HCT116 (cell line): ENCODE measurements around the gene FOXL2NB. TPM values are rescaled to one million over a fixed set of nuclear protein-coding genes. Genes with fewer than 3 reads are reported as not detected.

ENCODE experiments used
- ATAC-seq: fragments of 200-7000 bp; cut with Tn5 transposase; 2 replicates; pipeline ENCODE4 v1.9.1; 2020; ENCODE audit warnings: mild to moderate bottlenecking, moderate library complexity
- BruUV-seq: library from RNA; stranded (reverse); fragments of 400-500 nt; replicated peaks from 2 replicates; lab custom pipeline; 2021; lab: Mats Ljungman, UMichigan
- CTCF ChIA-PET: fragments of 300-600 bp; sonication (Branson Sonifier 250); formaldehyde crosslinking; loops from one replicate; lab custom pipeline; 2021; ENCODE audit warnings: antibody characterized with exemption; lab: Charles Lee
- POLR2A ChIA-PET: fragments of 300-600, 350-600 bp; sonication (Branson Sonifier 250); formaldehyde crosslinking; loops from one replicate; lab custom pipeline; 2021; ENCODE audit warnings: antibody characterized with exemption; lab: Charles Lee
- RAD21 ChIA-PET, 2 experiments: fragments of 300-600 bp; sonication (Branson Sonifier 250); formaldehyde crosslinking; loops; one replicate each; lab custom pipeline; 2023; ENCODE audit warnings: low total read pairs in 2 of 2; ENCODE audit not compliant: uncharacterized antibody in 2 of 2, unreplicated experiment in 2 of 2, low non-redundant PET in 1 of 2; lab: Charles Lee
- DNase-seq: peaks from one replicate; pipeline ENCODE4 v3.0.0-alpha.2; 2010; ENCODE audit warnings: low read depth, low spot score
- H2AFZ ChIP-seq: fragments of 200-600 bp; shearing (Covaris generic), sonication (generic); 2 replicates; pipeline ENCODE4 v1.6.1; 2017; ENCODE audit warnings: low read depth, mixed run types, mixed read lengths, antibody characterized with exemption, low read length; ENCODE audit not compliant: poor library complexity, severe bottlenecking
- H3K27ac ChIP-seq: 2 replicates; pipeline ENCODE4 v1.5.1; 2012; ENCODE audit warnings: low read depth, low read length
- H3K27me3 ChIP-seq: fragments of 200-600 bp; sonication (generic); 2 replicates; pipeline ENCODE4 v1.6.1; 2016; ENCODE audit warnings: mixed run types, low read length, mixed read lengths; ENCODE audit not compliant: insufficient read depth
- H3K36me3 ChIP-seq, 2 experiments: fragments of 200-500 bp in 1 of 2; fragments of 200-600 bp in 1 of 2; sonication (Bioruptor generic) in 1 of 2; sonication (generic) in 1 of 2; 2 replicates each; pipeline versions ENCODE4 v1.5.1 to v1.6.1; 2014 to 2016; ENCODE audit warnings: low read length in 2 of 2, inconsistent platforms in 1 of 2, mixed read lengths in 1 of 2, mixed run types in 1 of 2; ENCODE audit not compliant: insufficient read depth in 2 of 2, control insufficient read depth in 1 of 2
- H3K4me1 ChIP-seq, 2 experiments: fragments of 200-600 bp in 1 of 2; sonication (generic) in 1 of 2; 2 replicates each; pipeline versions ENCODE4 v1.5.1 to v1.6.1; 2012 to 2017; ENCODE audit warnings: low read length in 2 of 2, inconsistent platforms in 1 of 2, mild to moderate bottlenecking in 1 of 2, mixed read lengths in 1 of 2, mixed run types in 1 of 2, moderate library complexity in 1 of 2; ENCODE audit not compliant: insufficient read depth in 2 of 2, control insufficient read depth in 1 of 2
- H3K4me2 ChIP-seq: fragments of 200-600 bp; sonication (generic); 2 replicates; pipeline ENCODE4 v1.6.1; 2017; ENCODE audit warnings: mixed run types, low read length, mixed read lengths
- H3K4me3 ChIP-seq, 2 experiments: fragments of 200-600 bp in 1 of 2; sonication (generic) in 1 of 2; replicated peaks in 1 of 2; 2 replicates each; pipeline ENCODE4 v1.5.1; 2011 to 2016; ENCODE audit warnings: low read length in 2 of 2, control low read depth in 1 of 2, low read depth in 1 of 2, mild to moderate bottlenecking in 1 of 2, mixed read lengths in 1 of 2, mixed run types in 1 of 2
- H3K79me2 ChIP-seq: fragments of 200-600 bp; sonication (generic); 2 replicates; pipeline ENCODE4 v1.6.1; 2017; ENCODE audit warnings: mild to moderate bottlenecking, mixed run types, low read length, moderate library complexity, mixed read lengths; ENCODE audit not compliant: insufficient read depth
- H3K9ac ChIP-seq: fragments of 200-600 bp; sonication (generic); 2 replicates; pipeline ENCODE4 v1.6.1; 2016; ENCODE audit warnings: low read length, mixed read lengths
- H3K9me2 ChIP-seq: fragments of 200-600 bp; sonication (generic), shearing (Covaris generic); 2 replicates; pipeline ENCODE4 v1.6.1; 2017; ENCODE audit warnings: mixed run types, mild to moderate bottlenecking, moderate library complexity; ENCODE audit not compliant: insufficient read depth
- H3K9me3 ChIP-seq, 2 experiments: fragments of 200-500 bp in 1 of 2; fragments of 200-600 bp in 1 of 2; sonication (Bioruptor generic) in 1 of 2; sonication (generic) in 1 of 2; 2 replicates each; pipeline ENCODE4 v1.6.1; 2014 to 2017; ENCODE audit warnings: low read length in 2 of 2, mixed read lengths in 2 of 2, inconsistent platforms in 1 of 2, low read depth in 1 of 2, mild to moderate bottlenecking in 1 of 2, mixed run types in 1 of 2, moderate library complexity in 1 of 2; ENCODE audit not compliant: control insufficient read depth in 1 of 2, insufficient read depth in 1 of 2
- H4K20me1 ChIP-seq: fragments of 200-600 bp; sonication (generic), shearing (Covaris generic); 2 replicates; pipeline ENCODE4 v1.6.1; 2017; ENCODE audit warnings: mixed run types, mild to moderate bottlenecking, moderate library complexity; ENCODE audit not compliant: insufficient read depth
- ATF3 ChIP-seq: IDR thresholded peaks from 2 replicates; pipeline ENCODE4 v1.6.1; 2012
- CEBPB ChIP-seq: IDR thresholded peaks from 2 replicates; pipeline ENCODE4 v1.6.1; 2012; ENCODE audit warnings: low read depth
- CTCF ChIP-seq, 3 experiments: fragments of 200-600 bp in 1 of 3; sonication (generic) in 1 of 3; IDR thresholded peaks in 2 of 3; conservative IDR thresholded peaks in 1 of 3; 2 replicates each; pipeline ENCODE4 v1.5.1; 2012 to 2017; ENCODE audit warnings: low read depth in 2 of 3, low read length in 2 of 3, antibody characterized with exemption in 1 of 3, borderline replicate concordance in 1 of 3, control low read depth in 1 of 3, mild to moderate bottlenecking in 1 of 3, mixed read lengths in 1 of 3, mixed run types in 1 of 3, moderate library complexity in 1 of 3; ENCODE audit not compliant: insufficient read depth in 1 of 3
- EGR1 ChIP-seq: IDR thresholded peaks from 2 replicates; pipeline ENCODE4 v1.6.1; 2012; ENCODE audit warnings: low read depth
- ELF1 ChIP-seq: IDR thresholded peaks from 2 replicates; pipeline ENCODE4 v1.6.1; 2012; ENCODE audit warnings: low read depth, borderline replicate concordance
- EZH2 ChIP-seq: fragments of 200-600 bp; sonication (generic); IDR thresholded peaks from 2 replicates; pipeline ENCODE4 v1.6.1; 2017; ENCODE audit warnings: antibody characterized with exemption, mixed run types
- EZH2phosphoT487 ChIP-seq: fragments of 200-600 bp; IDR thresholded peaks from 2 replicates; pipeline ENCODE4 v1.6.1; 2018; ENCODE audit warnings: antibody characterized with exemption, borderline replicate concordance
- FOSL1 ChIP-seq: IDR thresholded peaks from 2 replicates; pipeline ENCODE4 v1.6.1; 2012; ENCODE audit warnings: low read depth
- JUND ChIP-seq: IDR thresholded peaks from 2 replicates; pipeline ENCODE4 v1.6.1; 2012
- POLR2A ChIP-seq: IDR thresholded peaks from 2 replicates; pipeline ENCODE4 v1.7.0; 2011; ENCODE audit warnings: borderline replicate concordance; ENCODE audit not compliant: insufficient read depth, insufficient read length; ENCODE audit errors: extremely low read depth
- POLR2AphosphoS5 ChIP-seq: IDR thresholded peaks from 2 replicates; pipeline ENCODE4 v1.6.1; 2011; ENCODE audit warnings: mild to moderate bottlenecking, low read depth, low read length, moderate library complexity
- RAD21 ChIP-seq: IDR thresholded peaks from 2 replicates; pipeline ENCODE4 v1.6.1; 2012; ENCODE audit warnings: low read depth, mild to moderate bottlenecking
- REST ChIP-seq: IDR thresholded peaks from 2 replicates; pipeline ENCODE4 v1.6.1; 2012; ENCODE audit warnings: low read depth
- ZFX ChIP-seq: fragments of 450-650 bp; IDR thresholded peaks from 2 replicates; pipeline ENCODE4 v1.6.1; 2017
- intact Hi-C: fragments of 100-400 bp; cut with micrococcal nuclease; formaldehyde crosslinking; loops from 2 replicates; pipeline ENCODE4 v1.10.0; 2022
- total RNA-seq: library from RNA; stranded (reverse); gene quantifications from one replicate; pipeline ENCODE4 v1.2.1, GENCODE V29; 2021; ENCODE audit not compliant: unreplicated experiment

The FOXL2NB gene
- total RNA-seq, 1 experiment from 2014 or later = 0.93 TPM

- Histone ChIP-seq H3K9me3 (no peaks in the 10 kb centered on the region), H3K79me2 (no peaks in the 10 kb centered on the region), H3K9ac (no peak overlapping the region), H3K4me1 (no peaks in the 10 kb centered on the region), H4K20me1 (no peaks in the 10 kb centered on the region), H3K27me3 (no peaks in the 10 kb centered on the region), H3K27ac (no peak overlapping the region), H3K36me3 (no peaks in the 10 kb centered on the region), H3K4me3 (no peak overlapping the region), H3K4me2 (no peak overlapping the region), H3K9me2 (no peaks in the 10 kb centered on the region), H2AFZ (no peak overlapping the region)
- DNase-seq (no peak), ATAC-seq (no peak)
- ChIA-PET CTCF (interaction anchor here (1.2 to 3.1 kb wide), 3 partner anchors 11 to 37 kb away, joined by 3 to 9 read pairs (median 8); no protein-coding TSS in a partner anchor), RAD21 (interaction anchor here in 1 of 2 experiments (1.1 kb wide), 1 partner anchor 18 kb away, joined by 3 read pairs; no protein-coding TSS in a partner anchor), POLR2A (no interaction called here)
- BruUV-seq = no TSS peak
- intact Hi-C loops = no loop called here
- no peak for TF ChIP-seq EGR1
- TF ChIP-seq CEBPB = no peak
- TF ChIP-seq ZFX = no peak
- TF ChIP-seq RAD21 = no peak
- TF ChIP-seq FOSL1 = no peak
- TF ChIP-seq POLR2A = no peak
- no peak for TF ChIP-seq ATF3
- no peak for TF ChIP-seq JUND
- TF ChIP-seq CTCF (IDR thresholded peaks at IDR 0.05 in 2 of 3, conservative IDR thresholded peaks at IDR 0.05 in 1 of 3; ENCODE audit: borderline replicate concordance in 1 of 3, insufficient read depth in 1 of 3, low read depth in 2 of 3, low read length in 2 of 3) = no peak
- TF ChIP-seq ELF1 = no peak
- no peak for TF ChIP-seq EZH2phosphoT487
- TF ChIP-seq EZH2 = no peak
- TF ChIP-seq POLR2AphosphoS5 = no peak
- no peak for TF ChIP-seq REST
Observed at GRCh38 chr3:138960417-138960852, 13.4 kb downstream of the FOXL2NB start.
